SK-N-SH (cell line): ENCODE measurements around the gene PRKCB. TPM values are rescaled to one million over a fixed set of nuclear protein-coding genes. Genes with fewer than 3 reads are reported as not detected.

Experiments used
- CTCF ChIA-PET: fragments of 300-600, 350-600 bp; formaldehyde crosslinking; extraction: SDS; loops from one replicate; lab custom pipeline; 2021; lab: Yijun Ruan, JAX
- POLR2A ChIA-PET: fragments of 350-600 bp; sonication (Branson Sonifier 250); formaldehyde crosslinking; extraction: SDS; loops from one replicate; lab custom pipeline; 2020; ENCODE audit warnings: antibody characterized with exemption, inconsistent platforms; lab: Yijun Ruan, JAX
- DNase-seq: peaks from one replicate; pipeline ENCODE4 v3.0.0; 2012
- H2AFZ ChIP-seq: fragments of 200-600 bp; sonication (generic); 2 replicates; pipeline ENCODE4 v1.8.1; 2016; ENCODE audit warnings: antibody characterized with exemption, mild to moderate bottlenecking, low read depth
- H3F3A ChIP-seq: fragments of 200-600 bp; sonication (generic); replicated peaks from 2 replicates; pipeline ENCODE3; 2016; ENCODE audit warnings: antibody characterized with exemption, mild to moderate bottlenecking; ENCODE audit not compliant: insufficient read depth
- H3K27ac ChIP-seq, 2 experiments: fragments of 200-500 bp in 1 of 2; fragments of 200-600 bp in 1 of 2; sonication (Bioruptor generic) in 1 of 2; sonication (generic), shearing (Covaris generic) in 1 of 2; 2 replicates each; pipeline versions ENCODE4 v1.5.1 to v1.6.1; 2014 to 2016; ENCODE audit warnings: low read depth in 2 of 2, inconsistent platforms in 1 of 2, low read length in 1 of 2, mild to moderate bottlenecking in 1 of 2, mixed read lengths in 1 of 2
- H3K27me3 ChIP-seq: fragments of 200-600 bp; sonication (generic), shearing (Covaris generic); 2 replicates; pipeline ENCODE4 v1.6.1; 2016; ENCODE audit warnings: mixed run types; ENCODE audit not compliant: insufficient read depth
- H3K36me3 ChIP-seq, 2 experiments: fragments of 200-500 bp in 1 of 2; fragments of 200-600 bp in 1 of 2; sonication (Bioruptor generic) in 1 of 2; sonication (generic) in 1 of 2; replicated peaks in 1 of 2; 2 replicates each; pipeline versions ENCODE3 to v1.5.1; 2014 to 2016; ENCODE audit warnings: low read length in 1 of 2, mild to moderate bottlenecking in 1 of 2; ENCODE audit not compliant: insufficient read depth in 2 of 2, control insufficient read depth in 1 of 2
- H3K4me1 ChIP-seq, 2 experiments: fragments of 200-500 bp in 1 of 2; fragments of 200-600 bp in 1 of 2; sonication (Bioruptor generic) in 1 of 2; sonication (generic), shearing (Covaris generic) in 1 of 2; 2 replicates each; pipeline versions ENCODE4 v1.5.1 to v1.6.1; 2014 to 2016; ENCODE audit warnings: low read depth in 1 of 2, low read length in 1 of 2, mixed run types in 1 of 2; ENCODE audit not compliant: insufficient read depth in 2 of 2, control insufficient read depth in 1 of 2
- H3K4me2 ChIP-seq: fragments of 200-600 bp; sonication (generic), shearing (Covaris generic); 2 replicates; pipeline ENCODE4 v1.6.1; 2017; ENCODE audit warnings: mixed run types
- H3K4me3 ChIP-seq, 2 experiments: fragments of 200-500 bp in 1 of 2; fragments of 200-600 bp in 1 of 2; sonication (Bioruptor generic) in 1 of 2; sonication (generic), shearing (Covaris generic) in 1 of 2; 2 replicates each; pipeline versions ENCODE4 v1.5.1 to v1.8.1; 2014 to 2016; ENCODE audit warnings: low read depth in 2 of 2, inconsistent platforms in 1 of 2, low read length in 1 of 2, mild to moderate bottlenecking in 1 of 2, mixed read lengths in 1 of 2, moderate library complexity in 1 of 2
- H3K79me2 ChIP-seq: fragments of 200-600 bp; sonication (generic); 2 replicates; pipeline ENCODE4 v1.8.1; 2017; ENCODE audit warnings: mild to moderate bottlenecking; ENCODE audit not compliant: insufficient read depth
- H3K9ac ChIP-seq: fragments of 200-600 bp; sonication (generic); 2 replicates; pipeline ENCODE4 v1.6.1; 2017; ENCODE audit warnings: mixed run types
- H3K9me2 ChIP-seq: fragments of 200-600 bp; sonication (generic); 2 replicates; pipeline ENCODE4 v1.6.1; 2017; ENCODE audit warnings: mixed run types
- H3K9me3 ChIP-seq: fragments of 200-600 bp; sonication (generic); 2 replicates; pipeline ENCODE4 v1.6.1; 2017; ENCODE audit warnings: mixed run types, mild to moderate bottlenecking, moderate library complexity
- H4K20me1 ChIP-seq: fragments of 200-600 bp; sonication (generic); 2 replicates; pipeline ENCODE4 v1.6.1; 2017; ENCODE audit warnings: mild to moderate bottlenecking, mixed run types; ENCODE audit not compliant: insufficient read depth
- CHD2 ChIP-seq: fragments of 150-350 bp; IDR thresholded peaks from 2 replicates; pipeline ENCODE4 v1.6.1; 2018; ENCODE audit warnings: low read length; ENCODE audit not compliant: partially characterized antibody
- FOSL2 ChIP-seq: IDR thresholded peaks from 2 replicates; pipeline ENCODE4 v1.4.0; 2012; ENCODE audit warnings: low read depth, mild to moderate bottlenecking, moderate library complexity, borderline replicate concordance
- FOXM1 ChIP-seq: IDR thresholded peaks from 2 replicates; pipeline ENCODE4 v1.4.0; 2012; ENCODE audit warnings: low read depth, mild to moderate bottlenecking
- GABPA ChIP-seq: IDR thresholded peaks from 2 replicates; pipeline ENCODE4 v1.4.0; 2012; ENCODE audit warnings: low read depth, mild to moderate bottlenecking
- JUND ChIP-seq: IDR thresholded peaks from 2 replicates; pipeline ENCODE4 v1.4.0; 2012
- NFIC ChIP-seq: IDR thresholded peaks from 2 replicates; pipeline ENCODE4 v1.4.0; 2012; ENCODE audit warnings: borderline replicate concordance
- SMC3 ChIP-seq: IDR thresholded peaks from 2 replicates; pipeline ENCODE4 v1.6.1; 2012; ENCODE audit warnings: low read depth, low read length, improper control_type of control experiment
- TCF12 ChIP-seq: IDR thresholded peaks from 2 replicates; pipeline ENCODE4 v1.4.0; 2012
- YY1 ChIP-seq: IDR thresholded peaks from 2 replicates; pipeline ENCODE4 v1.4.0; 2012; ENCODE audit warnings: low read depth, mild to moderate bottlenecking
- WGBS: methylation state at CpG from one replicate; pipeline ENCODE4 v1.1.6; 2017; ENCODE audit warnings: low lambda C conversion rate; 5-methylcytosine and 5-hydroxymethylcytosine counted together
- polyA plus RNA-seq, 3 experiments: library from polyadenylated mRNA; depleted of rRNA; stranded (reverse); fragments of >200 nt; gene quantifications; 2 replicates each; pipeline ENCODE4 v1.2.3, GENCODE V29; 2012
- TF ChIP-seq, protein P1 (sequence below): IDR thresholded peaks from 2 replicates; pipeline ENCODE4 v1.4.0; 2012; ENCODE audit warnings: low read depth, borderline replicate concordance
- TF ChIP-seq, protein P2 (sequence below): IDR thresholded peaks from 2 replicates; pipeline ENCODE4 v1.6.1; 2012; ENCODE audit warnings: mild to moderate bottlenecking, low read depth, low read length, moderate library complexity
- TF ChIP-seq, protein P3 (sequence below): fragments of 150-350 bp; IDR thresholded peaks from 2 replicates; pipeline ENCODE4 v1.6.1; 2016; ENCODE audit warnings: mild to moderate bottlenecking, low read depth, low read length
- TF ChIP-seq, protein P4 (sequence below): IDR thresholded peaks from 2 replicates; pipeline ENCODE4; 2012
- TF ChIP-seq, protein P5 (sequence below): IDR thresholded peaks from 2 replicates; pipeline ENCODE4 v1.4.0; 2012; ENCODE audit warnings: low read depth

Gene PRKCB
- polyA plus RNA-seq, 1 of the 3 experiments (the other 2 are of a cell fraction) = 0.12 TPM

DNA sequence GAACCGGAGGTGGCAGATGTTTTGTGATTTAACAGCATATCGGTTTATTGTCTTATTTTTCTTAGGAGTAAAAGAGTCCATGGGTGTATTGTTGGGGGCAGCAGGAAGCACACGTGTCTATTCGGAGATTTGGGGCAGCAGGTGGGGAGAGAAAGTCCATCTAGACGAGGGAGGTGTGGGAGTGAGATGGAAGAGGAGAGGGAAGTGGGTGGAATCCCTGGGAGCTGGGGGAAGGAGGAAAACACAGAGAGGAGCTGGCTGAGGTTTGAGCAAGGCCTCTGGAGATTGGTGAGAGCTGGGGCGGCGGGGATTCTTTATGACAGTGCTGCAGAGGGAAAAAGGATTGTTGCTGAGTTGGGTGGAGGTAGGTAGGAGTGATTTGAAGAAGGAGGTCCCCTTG is 72.1 kb downstream of the PRKCB start:
- no peaks in the 10 kb centered on the region for H4K20me1 ChIP-seq
- no peaks in the 10 kb centered on the region; a peak in 1 of 4 replicates for H3K4me1 ChIP-seq
- H3K36me3 ChIP-seq = no peaks in the 10 kb centered on the region
- no peak overlapping the region for H3K9ac ChIP-seq
- no peak overlapping the region for H3K4me3 ChIP-seq
- no peak overlapping the region for H3K4me2 ChIP-seq
- no peaks in the 10 kb centered on the region for H3K9me3 ChIP-seq
- H3F3A ChIP-seq = no peaks in the 10 kb centered on the region
- H3K27me3 ChIP-seq = no peaks in the 10 kb centered on the region
- ChIA-PET POLR2A (no interaction called here), CTCF (no interaction called here)
- H3K27ac ChIP-seq = no peak overlapping the region
- TF ChIP-seq, protein P1, sequence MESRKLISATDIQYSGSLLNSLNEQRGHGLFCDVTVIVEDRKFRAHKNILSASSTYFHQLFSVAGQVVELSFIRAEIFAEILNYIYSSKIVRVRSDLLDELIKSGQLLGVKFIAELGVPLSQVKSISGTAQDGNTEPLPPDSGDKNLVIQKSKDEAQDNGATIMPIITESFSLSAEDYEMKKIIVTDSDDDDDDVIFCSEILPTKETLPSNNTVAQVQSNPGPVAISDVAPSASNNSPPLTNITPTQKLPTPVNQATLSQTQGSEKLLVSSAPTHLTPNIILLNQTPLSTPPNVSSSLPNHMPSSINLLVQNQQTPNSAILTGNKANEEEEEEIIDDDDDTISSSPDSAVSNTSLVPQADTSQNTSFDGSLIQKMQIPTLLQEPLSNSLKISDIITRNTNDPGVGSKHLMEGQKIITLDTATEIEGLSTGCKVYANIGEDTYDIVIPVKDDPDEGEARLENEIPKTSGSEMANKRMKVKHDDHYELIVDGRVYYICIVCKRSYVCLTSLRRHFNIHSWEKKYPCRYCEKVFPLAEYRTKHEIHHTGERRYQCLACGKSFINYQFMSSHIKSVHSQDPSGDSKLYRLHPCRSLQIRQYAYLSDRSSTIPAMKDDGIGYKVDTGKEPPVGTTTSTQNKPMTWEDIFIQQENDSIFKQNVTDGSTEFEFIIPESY = no peak
- no peak for TF ChIP-seq FOXM1
- TF ChIP-seq, protein P2, sequence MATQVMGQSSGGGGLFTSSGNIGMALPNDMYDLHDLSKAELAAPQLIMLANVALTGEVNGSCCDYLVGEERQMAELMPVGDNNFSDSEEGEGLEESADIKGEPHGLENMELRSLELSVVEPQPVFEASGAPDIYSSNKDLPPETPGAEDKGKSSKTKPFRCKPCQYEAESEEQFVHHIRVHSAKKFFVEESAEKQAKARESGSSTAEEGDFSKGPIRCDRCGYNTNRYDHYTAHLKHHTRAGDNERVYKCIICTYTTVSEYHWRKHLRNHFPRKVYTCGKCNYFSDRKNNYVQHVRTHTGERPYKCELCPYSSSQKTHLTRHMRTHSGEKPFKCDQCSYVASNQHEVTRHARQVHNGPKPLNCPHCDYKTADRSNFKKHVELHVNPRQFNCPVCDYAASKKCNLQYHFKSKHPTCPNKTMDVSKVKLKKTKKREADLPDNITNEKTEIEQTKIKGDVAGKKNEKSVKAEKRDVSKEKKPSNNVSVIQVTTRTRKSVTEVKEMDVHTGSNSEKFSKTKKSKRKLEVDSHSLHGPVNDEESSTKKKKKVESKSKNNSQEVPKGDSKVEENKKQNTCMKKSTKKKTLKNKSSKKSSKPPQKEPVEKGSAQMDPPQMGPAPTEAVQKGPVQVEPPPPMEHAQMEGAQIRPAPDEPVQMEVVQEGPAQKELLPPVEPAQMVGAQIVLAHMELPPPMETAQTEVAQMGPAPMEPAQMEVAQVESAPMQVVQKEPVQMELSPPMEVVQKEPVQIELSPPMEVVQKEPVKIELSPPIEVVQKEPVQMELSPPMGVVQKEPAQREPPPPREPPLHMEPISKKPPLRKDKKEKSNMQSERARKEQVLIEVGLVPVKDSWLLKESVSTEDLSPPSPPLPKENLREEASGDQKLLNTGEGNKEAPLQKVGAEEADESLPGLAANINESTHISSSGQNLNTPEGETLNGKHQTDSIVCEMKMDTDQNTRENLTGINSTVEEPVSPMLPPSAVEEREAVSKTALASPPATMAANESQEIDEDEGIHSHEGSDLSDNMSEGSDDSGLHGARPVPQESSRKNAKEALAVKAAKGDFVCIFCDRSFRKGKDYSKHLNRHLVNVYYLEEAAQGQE = no peak
- TF ChIP-seq, protein P3, sequence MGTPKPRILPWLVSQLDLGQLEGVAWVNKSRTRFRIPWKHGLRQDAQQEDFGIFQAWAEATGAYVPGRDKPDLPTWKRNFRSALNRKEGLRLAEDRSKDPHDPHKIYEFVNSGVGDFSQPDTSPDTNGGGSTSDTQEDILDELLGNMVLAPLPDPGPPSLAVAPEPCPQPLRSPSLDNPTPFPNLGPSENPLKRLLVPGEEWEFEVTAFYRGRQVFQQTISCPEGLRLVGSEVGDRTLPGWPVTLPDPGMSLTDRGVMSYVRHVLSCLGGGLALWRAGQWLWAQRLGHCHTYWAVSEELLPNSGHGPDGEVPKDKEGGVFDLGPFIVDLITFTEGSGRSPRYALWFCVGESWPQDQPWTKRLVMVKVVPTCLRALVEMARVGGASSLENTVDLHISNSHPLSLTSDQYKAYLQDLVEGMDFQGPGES = no peak
- TF ChIP-seq, protein P4, sequence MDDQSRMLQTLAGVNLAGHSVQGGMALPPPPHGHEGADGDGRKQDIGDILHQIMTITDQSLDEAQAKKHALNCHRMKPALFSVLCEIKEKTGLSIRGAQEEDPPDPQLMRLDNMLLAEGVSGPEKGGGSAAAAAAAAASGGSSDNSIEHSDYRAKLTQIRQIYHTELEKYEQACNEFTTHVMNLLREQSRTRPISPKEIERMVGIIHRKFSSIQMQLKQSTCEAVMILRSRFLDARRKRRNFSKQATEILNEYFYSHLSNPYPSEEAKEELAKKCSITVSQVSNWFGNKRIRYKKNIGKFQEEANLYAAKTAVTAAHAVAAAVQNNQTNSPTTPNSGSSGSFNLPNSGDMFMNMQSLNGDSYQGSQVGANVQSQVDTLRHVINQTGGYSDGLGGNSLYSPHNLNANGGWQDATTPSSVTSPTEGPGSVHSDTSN = no peak
- no peak overlapping the region for H2AFZ ChIP-seq
- no peaks in the 10 kb centered on the region for H3K9me2 ChIP-seq
- WGBS = 25% methylated on average over 7 of the region's 7 CpGs
- no peak for DNase-seq
- H3K79me2 ChIP-seq = no peaks in the 10 kb centered on the region

DNA sequence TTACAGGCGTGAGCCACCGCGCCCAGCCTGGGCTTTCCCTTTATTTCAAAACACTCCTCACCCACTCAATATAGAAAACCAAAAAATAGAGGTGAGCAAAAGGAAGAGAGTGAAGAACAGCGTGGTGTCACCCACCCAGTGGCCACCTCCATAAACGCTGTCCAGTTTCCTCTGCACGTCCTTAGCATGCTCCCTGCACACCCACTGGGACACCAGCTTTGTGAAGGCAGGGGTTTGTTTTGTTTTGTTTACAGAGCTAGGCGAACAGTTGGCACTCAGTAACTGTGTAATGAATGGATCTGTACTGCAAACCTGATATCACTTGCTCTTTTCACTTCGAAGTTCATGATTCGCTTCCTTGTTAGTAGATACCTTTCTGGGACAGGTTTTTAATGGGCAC is 73.0 kb downstream of the PRKCB start:
- CTCF ChIA-PET = interaction anchor here (1.0 kb wide), 1 partner anchor 106 kb away, joined by 3 read pairs; no protein-coding TSS in a partner anchor
- no peaks in the 10 kb centered on the region for H3K36me3 ChIP-seq

More for the DNA sequence above, 73.0 kb downstream of the PRKCB start:
- Histone ChIP-seq H3F3A (no peaks in the 10 kb centered on the region), H3K9ac (no peak overlapping the region), H3K27me3 (no peaks in the 10 kb centered on the region), H3K9me2 (no peaks in the 10 kb centered on the region), H4K20me1 (no peaks in the 10 kb centered on the region), H3K4me2 (no peak overlapping the region), H3K4me1 (no peaks in the 10 kb centered on the region; a peak in 1 of 4 replicates), H2AFZ (no peak overlapping the region), H3K79me2 (no peaks in the 10 kb centered on the region), H3K9me3 (no peaks in the 10 kb centered on the region), H3K27ac (no peak overlapping the region), H3K4me3 (no peak overlapping the region)
- TF ChIP-seq, protein P2 = no peak
- TF ChIP-seq SMC3 (no peak), YY1 (no peak), GABPA (no peak), TCF12 (no peak), JUND (no peak), NFIC (no peak), FOSL2 (no peak), CHD2 (no peak)
- TF ChIP-seq, protein P5, sequence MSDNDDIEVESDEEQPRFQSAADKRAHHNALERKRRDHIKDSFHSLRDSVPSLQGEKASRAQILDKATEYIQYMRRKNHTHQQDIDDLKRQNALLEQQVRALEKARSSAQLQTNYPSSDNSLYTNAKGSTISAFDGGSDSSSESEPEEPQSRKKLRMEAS = no peak
- no peak for DNase-seq
- POLR2A ChIA-PET = no interaction called here
- 66% methylated on average over 9 of the region's 9 CpGs for WGBS
